Activated T-cell treated with anti-CD3 and anti-CD28 coated beads, Interleukin-2, amount 50 U/mL, for 1 hour (primary cell): Measurements from ENCODE around the gene FNBP1L.
"Not testable (repeated sequence)": the region's sequence is repeated elsewhere in the genome, so short reads cannot be mapped to it uniquely, and the experiment has no call there.

ENCODE experiments used
- DNase-seq: peaks from one replicate; pipeline ENCODE4 v3.0.0-alpha.2; 2020

Gene FNBP1L

DNA sequence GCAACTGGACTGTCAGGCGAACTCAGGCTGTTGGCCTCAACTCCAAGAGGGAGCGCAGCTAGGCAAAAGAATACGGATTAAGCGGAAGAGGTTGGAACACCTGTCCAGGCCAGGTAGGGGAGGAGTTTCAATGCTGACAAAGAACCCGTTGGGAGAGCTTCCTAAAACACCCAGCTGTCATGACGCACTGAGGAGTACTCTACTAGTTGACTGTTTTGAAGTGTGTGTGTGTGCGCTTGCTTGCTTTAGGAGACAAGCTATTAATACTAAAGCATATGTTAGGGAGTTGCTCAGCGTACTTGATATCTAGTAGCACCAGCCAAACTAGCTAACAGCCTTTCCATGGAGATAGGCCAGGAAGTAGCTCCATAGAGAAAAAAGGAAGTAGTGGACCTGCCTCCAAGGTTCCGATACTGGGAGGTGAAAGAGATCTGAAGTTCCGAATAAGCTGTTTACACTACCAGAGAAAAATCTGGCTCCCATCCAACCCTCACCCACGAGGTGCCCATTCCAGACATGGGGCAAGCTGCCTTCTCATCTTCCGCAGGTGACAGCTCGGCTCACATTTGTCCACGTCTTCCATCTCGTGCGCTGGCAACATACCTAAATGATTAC lies 974 bp upstream of the FNBP1L start:
- DNase-seq: no peak

DNA sequence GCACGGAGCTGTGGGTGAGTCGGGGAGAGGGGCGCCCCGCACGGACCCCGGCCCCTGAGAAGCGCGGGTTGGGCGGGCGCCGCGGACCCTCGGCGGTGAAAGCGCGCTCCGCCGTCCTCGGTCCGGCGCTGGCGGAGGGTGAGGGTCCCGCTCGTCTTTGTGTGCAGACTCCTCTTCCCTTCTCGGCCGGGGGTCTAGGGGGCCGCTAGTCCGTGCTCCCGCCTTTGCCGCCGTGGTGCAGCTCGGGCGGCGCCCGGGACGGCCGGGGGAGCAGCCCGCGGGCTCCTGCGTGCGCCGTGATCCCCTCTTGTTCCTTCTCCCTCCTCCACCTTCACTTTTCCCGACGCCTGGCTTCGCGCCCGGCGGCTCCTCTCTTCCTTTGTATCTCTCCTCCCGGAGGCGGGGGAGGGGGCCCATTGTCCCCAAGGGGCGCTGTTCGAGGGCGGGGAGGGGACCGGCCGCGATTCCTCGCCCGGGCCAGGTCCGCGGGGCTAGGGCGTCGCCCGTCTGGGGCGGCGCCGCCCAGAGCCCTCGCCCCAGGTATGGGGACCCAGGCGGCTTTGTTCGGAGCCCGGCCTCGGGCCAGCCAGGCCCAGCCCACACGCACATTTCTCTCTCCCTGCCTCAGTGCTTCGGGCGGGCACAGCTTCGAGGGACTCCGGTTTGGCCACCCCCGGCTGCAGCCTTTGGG lies 519 bp downstream of the FNBP1L start:
- DNase-seq: peak; percentile 40

DNA sequence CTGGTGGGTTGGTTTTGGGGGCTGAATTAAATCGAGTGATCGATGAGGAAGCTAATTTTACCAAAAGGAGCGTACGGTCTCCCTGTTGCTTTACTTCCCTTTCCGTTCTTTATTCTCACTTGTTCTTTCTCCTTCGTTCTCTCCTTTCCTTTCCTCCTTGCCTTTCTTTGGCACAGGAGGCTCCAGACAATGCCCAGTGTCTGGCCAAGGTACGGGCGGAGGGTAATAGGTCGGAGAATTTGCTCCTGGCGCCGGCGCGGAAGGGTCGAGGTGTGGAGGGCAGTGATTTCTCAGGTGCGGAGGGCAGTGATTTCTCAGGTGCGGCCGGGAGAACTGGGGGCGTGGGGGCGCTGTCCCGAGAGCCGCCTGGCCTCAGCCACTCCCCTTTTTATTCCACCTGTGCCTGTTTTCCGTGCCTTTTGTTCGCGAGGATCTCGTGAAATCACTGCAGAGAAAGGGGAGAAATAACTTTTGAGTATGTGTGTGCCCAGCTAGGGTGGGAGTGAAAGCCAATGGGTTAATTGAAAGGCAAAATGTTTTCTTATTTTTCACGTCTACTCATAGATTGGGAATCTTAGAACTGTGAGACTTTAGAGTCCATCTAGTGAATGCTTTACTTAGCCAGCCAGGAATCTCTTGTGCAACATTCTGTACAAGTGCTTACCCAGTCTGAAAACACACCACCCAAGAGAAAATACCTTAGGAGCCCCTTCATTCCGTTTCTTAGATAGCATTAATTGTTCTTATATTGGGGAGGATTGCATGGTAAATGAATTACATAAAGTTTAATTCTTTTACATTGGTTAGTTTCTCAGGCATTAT lies 1.3 kb downstream of the FNBP1L start:
- DNase-seq: no peak

DNA sequence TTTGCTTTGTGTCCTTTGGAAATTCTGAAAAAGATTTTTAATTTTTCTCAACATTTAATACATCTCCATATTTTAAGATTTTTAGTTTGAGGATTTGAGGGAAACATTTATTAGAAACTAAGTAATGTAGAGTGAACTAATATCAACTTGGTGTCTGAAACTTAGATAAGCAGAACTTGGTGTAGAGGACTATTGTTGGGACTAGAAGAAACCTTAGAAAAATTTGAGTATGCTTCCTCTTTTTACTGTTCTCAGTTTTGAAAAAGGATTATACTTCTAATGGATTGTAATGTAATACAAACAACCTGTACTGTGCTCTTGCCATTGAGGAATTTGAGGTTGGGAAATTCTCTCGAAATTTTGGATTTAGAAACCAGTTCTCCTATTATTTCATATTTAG lies 2.4 kb downstream of the FNBP1L start:
- DNase-seq: no peak

DNA sequence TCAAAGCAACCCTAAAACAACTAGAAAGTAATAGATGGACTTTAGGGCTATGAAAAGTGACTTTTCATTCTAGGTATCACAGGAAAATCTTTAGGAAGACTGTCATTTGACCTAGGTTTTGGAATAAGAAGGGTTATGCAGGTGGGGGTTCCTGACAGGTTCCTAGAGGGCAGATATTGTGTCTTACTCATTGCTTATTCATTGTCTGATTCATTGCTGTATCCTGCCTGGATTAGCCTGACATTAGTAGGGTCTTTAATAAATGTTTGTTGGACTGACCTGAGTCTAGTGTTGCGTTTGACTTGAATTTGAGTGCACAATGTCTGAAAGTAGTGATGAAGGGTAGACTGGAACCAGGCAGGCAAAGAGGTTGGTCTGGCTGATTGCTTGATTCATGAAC lies 6.0 kb downstream of the FNBP1L start:
- DNase-seq: no peak

DNA sequence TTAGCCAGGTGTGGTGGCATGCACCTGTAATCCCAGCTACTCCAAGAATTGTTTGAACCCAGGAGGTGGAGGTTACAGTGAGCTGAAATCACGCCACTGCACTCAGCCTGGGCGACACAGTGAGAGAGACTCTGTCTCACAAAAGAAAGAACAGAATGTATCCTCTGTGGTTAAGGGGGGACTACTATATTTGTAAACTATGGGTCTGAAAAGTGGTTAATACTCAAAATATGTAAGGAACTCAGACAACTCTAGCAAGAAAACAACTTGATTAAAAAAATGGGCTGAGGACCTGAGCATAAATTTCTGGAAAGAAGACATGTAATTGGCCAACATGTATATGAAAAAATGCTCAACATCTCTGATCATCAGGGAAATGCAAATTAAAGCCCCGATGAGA lies 11.2 kb downstream of the FNBP1L start:
- no peak for DNase-seq

DNA sequence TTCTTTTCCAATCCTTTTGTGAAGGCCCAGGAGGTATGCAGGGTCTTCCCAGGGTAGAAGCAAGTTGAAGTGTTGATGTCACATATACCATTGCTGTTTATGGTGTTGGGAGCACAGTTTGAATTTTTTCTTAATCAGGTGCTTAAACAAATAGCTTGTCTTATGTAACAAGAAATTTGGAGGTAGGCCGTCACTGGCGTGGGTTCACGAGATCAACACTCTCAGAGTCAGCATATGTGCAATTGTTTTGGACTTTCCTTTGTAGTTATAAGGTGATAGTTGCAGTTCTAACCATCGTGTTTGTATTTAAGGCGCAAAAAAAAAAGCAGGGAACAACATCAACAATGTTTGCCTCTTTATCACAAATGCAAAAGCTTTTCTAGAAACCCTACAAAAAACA lies 13.3 kb downstream of the FNBP1L start:
- DNase-seq: no peak

DNA sequence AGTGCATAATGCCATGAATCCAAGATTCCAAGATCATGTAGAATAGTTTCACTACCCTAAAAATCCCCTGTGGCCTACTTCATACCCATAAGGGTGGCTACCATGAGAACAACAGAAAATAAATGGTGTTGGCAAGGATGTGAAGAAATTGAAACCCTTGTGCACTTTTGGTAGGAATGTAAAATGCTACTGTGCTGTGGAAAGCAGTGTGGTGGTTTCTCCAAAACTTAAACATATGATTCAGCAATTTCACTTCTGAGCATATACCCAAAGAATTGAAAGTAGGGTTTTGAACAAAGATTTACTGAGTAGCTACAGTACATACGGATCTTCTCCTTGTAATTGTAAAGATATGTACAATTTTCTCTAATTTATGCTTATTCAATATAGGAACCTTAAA lies 16.0 kb downstream of the FNBP1L start:
- no peak for DNase-seq

DNA sequence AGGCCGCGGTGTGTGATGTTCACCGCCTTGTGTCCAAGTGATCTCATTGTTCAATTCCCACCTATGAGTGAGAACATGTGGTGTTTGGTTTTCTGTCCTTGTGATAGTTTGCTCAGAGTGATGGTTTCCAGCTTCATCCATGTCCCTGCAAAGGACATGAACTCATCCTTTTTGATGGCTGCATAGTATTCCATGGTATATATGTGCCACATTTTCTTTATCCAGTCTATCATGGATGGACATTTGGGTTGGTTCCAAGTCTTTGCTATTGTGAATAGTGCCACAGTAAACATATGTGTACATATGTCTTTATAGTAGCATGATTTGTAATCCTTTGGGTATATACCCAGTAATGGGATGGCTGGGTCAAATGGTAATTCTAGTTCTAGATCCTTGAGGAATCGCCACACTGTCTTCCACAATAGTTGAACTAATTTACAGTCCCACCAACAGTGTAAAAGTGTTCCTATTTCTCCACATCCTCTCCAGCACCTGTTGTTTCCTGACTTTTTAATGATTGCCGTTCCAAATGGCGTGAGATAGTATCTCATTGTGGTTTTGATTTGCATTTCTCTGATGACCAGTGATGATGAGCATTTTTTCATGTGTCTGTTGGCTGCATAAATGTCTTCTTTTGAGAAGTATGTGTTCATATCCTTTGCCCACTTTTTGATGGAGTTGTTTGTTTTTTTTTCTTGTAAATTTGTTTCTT lies 17.6 kb downstream of the FNBP1L start:
- not testable (repeated sequence) for DNase-seq

DNA sequence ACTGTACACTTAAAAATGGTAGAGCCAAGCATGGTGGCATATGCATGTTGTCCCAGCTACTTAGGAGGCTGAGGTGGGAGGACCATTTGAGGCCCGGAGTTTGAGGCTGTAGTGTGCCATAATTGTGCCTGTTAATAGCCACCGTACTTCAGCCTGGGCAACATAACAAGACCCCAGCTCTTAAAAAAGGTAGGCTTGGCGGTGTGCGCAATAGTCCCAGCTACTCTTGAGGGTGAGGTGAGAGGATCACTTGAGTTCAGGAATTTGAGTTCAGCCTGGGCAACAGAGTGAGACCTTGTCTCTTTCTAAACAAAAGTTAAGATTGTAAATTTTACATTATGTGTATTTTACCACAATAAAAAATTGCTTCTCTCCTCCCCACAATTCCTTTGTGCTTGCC lies 19.7 kb downstream of the FNBP1L start:
- DNase-seq: no peak

DNA sequence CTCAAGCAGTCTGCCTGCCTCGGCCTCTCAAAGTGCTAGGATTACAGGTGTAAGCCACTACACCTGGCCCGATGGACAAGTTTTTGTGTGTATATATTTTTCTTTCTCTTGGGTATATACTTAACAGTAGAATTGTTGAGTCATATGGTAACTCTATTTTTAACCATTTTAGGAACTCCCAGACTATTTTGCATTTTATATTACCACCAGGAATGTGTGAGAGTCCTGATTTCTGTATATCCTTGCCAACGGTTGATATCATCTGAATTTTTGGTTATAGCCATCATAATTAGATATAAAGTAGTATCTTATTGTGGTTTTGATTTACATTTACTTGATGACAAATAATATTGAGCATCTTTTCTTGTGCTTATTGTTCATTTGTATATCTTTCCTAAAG lies 20.7 kb downstream of the FNBP1L start:
- no peak for DNase-seq

DNA sequence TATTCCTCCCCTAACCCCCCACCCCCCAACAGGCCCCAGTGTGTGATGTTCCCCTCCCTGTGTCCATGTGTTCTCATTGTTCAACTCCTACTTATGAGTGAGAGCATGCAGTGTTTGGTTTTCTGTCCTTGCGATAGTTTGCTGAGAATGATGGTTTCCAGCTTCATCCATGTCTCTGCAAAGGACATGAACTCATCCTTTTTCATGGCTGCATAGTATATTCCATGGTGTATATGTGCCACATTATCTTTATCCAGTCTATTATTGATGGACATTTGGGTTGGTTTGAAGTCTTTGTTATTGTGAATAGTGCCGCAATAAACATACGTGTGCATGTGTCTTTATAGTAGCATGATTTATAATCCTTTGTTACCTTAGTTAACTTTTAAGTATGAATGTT lies 21.3 kb downstream of the FNBP1L start:
- DNase-seq: not testable (repeated sequence)

DNA sequence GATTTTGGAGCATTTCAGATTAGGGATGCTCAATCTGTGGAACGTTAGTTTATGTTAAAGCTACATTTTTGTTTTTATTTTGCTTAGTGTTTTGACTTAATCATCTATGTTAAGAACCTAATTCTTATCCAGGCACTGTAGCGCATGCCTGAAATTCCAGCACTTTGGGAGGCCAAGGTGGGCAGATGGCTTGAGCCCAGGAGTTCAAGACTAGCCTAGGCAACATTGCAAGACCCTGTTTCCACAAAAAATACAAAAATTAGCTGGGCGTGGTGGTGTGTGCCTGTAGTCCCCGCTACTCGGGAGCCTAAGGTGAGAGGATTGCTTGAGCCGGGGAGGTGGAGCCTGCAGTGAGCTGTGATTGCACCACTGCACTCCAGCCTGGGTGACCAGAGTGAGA lies 23.4 kb downstream of the FNBP1L start:
- no peak for DNase-seq

DNA sequence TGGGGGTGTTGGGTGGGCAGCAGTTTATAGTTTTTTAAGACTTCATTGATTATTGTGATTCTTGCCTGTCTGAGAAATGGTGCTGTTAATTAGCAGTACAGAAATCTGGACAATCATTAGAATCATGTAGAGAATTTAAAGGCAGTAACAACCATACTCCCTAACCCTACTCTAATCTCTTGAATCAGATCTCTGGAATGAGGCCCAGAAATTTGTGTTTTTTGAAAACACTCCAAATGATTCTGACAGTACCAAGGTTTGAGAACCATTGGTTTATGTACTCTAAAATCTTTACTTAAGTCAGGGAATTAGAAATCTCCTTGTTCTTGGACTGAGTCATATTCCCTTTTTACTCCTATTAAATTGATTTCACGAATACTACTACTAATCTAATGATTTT lies 24.0 kb downstream of the FNBP1L start:
- DNase-seq: no peak

DNA sequence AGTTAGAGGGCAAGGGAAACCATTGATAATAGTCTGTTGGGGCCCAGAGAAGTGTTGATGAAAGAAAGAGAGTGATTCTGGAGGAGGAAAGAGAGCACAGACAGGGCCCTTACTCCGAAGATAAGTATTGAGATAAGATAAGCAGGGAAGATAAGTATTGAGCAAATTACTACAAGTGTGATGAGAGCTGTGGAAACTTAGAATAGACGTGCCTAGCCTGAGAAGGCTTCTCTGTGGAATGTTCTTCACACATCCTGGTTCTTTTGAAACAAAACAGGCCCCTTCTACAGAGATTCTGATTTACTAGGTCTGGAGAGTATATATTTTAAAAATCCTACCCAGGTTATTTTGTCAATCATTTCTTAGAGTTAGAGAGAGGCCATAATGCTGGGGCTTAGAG lies 26.4 kb downstream of the FNBP1L start:
- DNase-seq: no peak

DNA sequence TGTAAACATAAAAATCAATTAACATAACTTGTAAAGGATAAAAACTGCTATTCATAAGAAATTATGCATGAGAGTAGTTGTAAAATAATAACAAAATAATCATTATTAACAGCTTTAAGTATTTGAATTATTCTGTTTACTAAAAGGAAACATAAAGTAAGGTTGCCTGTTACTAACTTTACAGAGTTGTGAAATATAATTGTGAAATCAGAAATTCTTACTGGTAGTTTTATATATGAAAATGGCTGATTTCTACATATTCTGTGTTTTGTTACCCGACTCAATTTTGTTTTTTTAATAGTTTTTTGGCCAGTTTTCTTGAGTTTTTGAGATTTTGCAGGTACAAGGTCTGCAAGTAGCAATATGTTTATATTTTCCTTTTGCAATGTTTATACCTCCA lies 27.8 kb downstream of the FNBP1L start:
- no peak for DNase-seq

DNA sequence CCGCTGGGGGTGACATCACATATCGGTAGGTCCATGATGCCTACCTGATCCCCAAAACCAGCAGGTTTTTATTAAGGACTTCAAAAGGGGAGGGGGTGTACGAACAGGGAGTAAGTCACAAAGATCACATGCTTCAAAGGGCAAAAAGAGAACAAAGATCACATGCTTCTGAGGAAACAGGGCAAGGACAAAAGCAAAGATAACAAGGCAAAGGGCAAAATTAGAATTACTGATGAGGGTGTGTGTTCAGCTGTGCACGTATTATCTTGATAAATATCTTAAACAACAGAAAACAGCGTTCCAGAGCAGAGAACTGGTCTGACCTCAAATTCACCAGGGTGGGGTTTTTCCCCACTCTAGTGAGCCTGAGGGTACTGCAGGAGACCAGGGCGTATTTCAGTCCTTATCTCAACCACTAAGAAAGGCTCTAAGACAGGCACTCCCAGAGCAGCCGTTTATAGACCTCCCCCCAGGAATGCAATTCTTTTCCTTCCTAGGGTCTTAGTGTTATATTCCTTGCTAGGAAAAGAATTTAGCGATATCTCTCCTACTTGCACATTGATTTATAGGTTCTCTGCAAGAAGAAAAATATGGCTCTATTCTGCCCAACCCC lies 31.3 kb downstream of the FNBP1L start:
- DNase-seq: not testable (repeated sequence)

DNA sequence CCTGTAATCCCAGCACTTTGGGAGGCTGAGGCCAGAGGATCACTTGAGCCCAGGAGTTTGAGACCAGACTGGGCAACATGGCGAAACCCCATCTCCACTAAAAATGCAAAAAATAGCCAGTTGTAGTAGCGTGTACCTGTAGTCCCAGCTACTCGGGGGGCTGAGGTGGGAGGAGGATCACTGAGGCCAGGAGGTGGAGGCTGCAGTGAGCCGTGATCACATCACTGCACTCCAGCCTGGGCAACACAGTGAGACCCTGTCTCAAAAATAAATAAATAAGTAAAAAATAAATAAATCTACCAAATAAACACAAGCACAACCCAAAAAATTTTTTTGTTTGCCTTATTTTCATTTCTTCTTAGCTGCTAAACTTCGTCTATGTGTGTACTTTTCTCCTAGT lies 34.0 kb downstream of the FNBP1L start:
- DNase-seq: not testable (repeated sequence)

DNA sequence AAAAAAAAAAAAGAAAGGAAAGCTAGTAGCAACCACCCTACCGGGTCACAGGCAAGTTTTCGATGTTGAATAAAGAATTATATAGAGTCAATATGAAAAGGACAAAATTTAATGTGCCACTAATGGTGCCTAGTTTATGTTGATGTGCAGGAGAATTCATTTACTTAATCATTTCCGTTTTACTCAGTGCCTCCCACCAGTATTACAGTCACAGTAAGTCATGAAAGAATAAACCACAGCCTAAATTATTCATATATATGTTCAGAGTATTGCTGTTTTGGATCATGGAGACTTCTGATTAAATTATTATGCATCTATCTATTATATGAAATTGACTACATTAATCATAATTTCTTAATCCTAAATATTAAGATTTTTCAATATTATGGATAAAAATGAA lies 35.3 kb downstream of the FNBP1L start:
- DNase-seq: no peak

DNA sequence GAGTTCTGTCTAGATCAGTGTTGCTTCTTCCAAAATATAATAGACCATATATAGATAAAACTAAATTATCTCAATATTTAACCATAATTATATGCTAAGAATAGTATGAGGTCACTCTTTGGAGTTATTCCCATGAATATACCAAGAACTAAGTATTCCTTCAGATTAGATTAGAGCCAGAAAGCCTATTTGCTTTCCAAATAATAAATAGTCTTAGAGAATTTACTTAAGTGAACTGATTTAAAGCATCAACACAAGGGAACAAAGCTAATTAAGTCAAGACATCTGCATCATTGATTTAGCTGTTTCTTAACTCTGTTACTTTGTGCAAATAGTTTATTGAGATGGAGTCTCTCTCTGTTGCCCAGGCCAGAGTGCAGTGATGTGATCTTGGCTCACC lies 35.7 kb downstream of the FNBP1L start:
- DNase-seq: no peak

DNA sequence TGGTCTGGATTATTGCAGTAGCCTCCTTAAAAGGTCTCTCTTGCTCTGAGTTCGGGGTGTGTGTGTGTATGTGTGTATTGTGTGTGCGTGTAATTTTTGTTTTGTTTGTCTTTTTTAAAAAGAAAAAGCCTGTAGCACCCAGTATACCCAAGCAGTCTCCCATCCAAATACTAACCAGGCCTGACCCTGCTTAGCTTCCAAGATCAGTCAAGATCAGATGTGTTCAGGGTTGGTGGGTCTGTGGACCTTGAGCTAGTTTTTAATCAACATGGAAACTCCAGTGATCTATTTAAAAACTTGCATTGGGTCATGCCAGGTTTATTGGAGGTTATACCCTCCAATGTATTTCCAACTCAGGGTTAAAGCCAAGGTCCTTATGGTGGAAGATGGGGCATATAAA lies 40.3 kb downstream of the FNBP1L start:
- no peak for DNase-seq

DNA sequence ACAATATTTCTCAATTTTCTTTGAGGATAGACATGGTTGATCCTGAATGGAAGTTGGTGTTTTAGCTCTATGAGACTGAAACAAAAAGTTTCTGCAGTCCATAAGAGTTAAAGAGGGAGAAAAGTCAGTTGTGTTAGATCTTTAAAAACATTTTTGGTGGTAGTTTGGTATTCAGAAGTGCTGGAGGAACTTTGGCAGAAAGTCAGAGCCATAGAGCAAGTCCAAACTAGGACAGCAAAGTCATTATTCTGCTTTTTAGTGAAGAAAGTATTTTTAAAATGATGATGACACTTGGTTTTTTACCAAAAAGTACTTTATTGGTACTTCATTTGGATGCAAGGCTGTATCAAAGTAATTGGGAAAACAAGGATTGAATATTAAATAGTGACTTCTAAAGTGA lies 41.8 kb downstream of the FNBP1L start:
- no peak for DNase-seq

DNA sequence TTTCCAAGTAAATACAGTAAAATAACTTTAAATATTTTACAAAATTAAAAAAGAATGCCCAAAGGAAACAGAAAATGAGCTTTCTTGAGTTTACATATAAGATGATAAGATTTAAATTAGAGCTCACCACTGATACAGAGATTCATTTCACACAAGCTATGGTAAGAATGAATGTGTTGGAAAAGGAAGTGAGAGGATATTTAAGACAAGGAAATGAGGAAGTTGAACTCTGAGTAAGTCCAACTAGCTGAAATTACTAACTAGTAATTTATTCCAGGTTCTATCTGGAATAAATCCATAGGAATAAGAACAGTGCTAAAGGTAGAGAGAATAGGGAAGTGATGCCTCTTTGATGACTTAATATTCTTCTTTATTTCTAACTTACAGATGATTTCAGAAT lies 42.4 kb downstream of the FNBP1L start:
- DNase-seq: no peak
